Tibial nerve (tissue), 4 donors: ENCODE measurements around the gene CCDC188.

Experiments used
- EP300 ChIP-seq, 2 donors: sonication (generic); formaldehyde crosslinking; IDR thresholded peaks; one replicate each; pipeline ENCODE4 v1.6.1; 2017; ENCODE audit warnings: antibody characterized with exemption in 2 of 2, mild to moderate bottlenecking in 1 of 2
- TF ChIP-seq, protein P1 (sequence below), 5 experiments: fragments of 200-600 bp in 3 of 5; fragments of 450-650 bp in 2 of 5; sonication (generic) in 3 of 5; IDR thresholded peaks; one replicate each; pipeline ENCODE4 v1.5.1; 2016 to 2019; ENCODE audit warnings: antibody characterized with exemption in 5 of 5, mild to moderate bottlenecking in 3 of 5, moderate library complexity in 2 of 5

DNA sequence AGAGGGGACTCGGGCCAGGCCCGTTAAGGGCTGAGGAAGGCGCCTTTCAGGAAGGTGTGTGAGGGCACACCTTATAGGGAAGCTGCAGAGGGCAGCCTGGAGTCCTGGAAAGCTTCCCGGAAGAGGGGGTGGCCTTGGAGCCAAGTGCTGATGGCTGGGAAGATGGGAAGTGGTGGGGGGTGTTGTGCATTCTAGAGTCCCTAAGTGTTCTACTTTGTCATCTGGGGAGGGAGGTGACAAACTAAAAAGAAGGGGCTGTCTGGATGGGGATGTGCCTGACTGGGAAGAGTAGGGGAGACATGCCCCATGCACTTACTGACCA lies 12.5 kb downstream of the CCDC188 start:
- TF ChIP-seq, protein P1, sequence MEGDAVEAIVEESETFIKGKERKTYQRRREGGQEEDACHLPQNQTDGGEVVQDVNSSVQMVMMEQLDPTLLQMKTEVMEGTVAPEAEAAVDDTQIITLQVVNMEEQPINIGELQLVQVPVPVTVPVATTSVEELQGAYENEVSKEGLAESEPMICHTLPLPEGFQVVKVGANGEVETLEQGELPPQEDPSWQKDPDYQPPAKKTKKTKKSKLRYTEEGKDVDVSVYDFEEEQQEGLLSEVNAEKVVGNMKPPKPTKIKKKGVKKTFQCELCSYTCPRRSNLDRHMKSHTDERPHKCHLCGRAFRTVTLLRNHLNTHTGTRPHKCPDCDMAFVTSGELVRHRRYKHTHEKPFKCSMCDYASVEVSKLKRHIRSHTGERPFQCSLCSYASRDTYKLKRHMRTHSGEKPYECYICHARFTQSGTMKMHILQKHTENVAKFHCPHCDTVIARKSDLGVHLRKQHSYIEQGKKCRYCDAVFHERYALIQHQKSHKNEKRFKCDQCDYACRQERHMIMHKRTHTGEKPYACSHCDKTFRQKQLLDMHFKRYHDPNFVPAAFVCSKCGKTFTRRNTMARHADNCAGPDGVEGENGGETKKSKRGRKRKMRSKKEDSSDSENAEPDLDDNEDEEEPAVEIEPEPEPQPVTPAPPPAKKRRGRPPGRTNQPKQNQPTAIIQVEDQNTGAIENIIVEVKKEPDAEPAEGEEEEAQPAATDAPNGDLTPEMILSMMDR (IDR thresholded peaks at IDR 0.05) = no peak
- no peak for TF ChIP-seq EP300 (IDR thresholded peaks at IDR 0.05)
